IgD-negative memory B cell (primary cell): ENCODE measurements around the gene GCFC2. TPM values are rescaled to one million over a fixed set of nuclear protein-coding genes. Genes with fewer than 3 reads are reported as not detected.
"Not testable (repeated sequence)": the region's sequence is repeated elsewhere in the genome, so short reads cannot be mapped to it uniquely, and the experiment has no call there.

ENCODE experiments used
- H3K27ac Mint-ChIP-seq, 3 donors: one replicate each; pipeline ENCODE4 v1.8.0; 2020 to 2022; ENCODE audit warnings: mild to moderate bottlenecking in 3 of 3, mixed read lengths in 3 of 3, moderate library complexity in 1 of 3
- H3K27me3 Mint-ChIP-seq: one replicate; pipeline ENCODE4 v1.8.0; 2021; ENCODE audit warnings: mixed read lengths
- H3K36me3 Mint-ChIP-seq: one replicate; pipeline ENCODE4 v1.8.0; 2020; ENCODE audit warnings: mild to moderate bottlenecking, mixed read lengths
- H3K4me1 Mint-ChIP-seq, 3 donors: one replicate each; pipeline ENCODE4 v1.8.0; 2020 to 2022; ENCODE audit warnings: mixed read lengths in 3 of 3, mild to moderate bottlenecking in 1 of 3
- H3K4me3 Mint-ChIP-seq, 4 donors: one replicate each; pipeline ENCODE4 v1.8.0; 2020 to 2022; ENCODE audit warnings: mild to moderate bottlenecking in 4 of 4, mixed read lengths in 4 of 4, moderate library complexity in 3 of 4
- H3K9me3 Mint-ChIP-seq, 3 donors: one replicate each; pipeline ENCODE4 v1.8.0; 2020 to 2021; ENCODE audit warnings: mixed read lengths in 3 of 3, mild to moderate bottlenecking in 1 of 3
- polyA plus RNA-seq: library from polyadenylated mRNA; unstranded; fragments of 300-500 nt; fragmentation: Illumina TruSeq; gene quantifications from one replicate; pipeline ENCODE4 v1.2.3, GENCODE V29; 2021

GCFC2 gene
- polyA plus RNA-seq, 1 donor from 2014 or later: 26.9 TPM

DNA sequence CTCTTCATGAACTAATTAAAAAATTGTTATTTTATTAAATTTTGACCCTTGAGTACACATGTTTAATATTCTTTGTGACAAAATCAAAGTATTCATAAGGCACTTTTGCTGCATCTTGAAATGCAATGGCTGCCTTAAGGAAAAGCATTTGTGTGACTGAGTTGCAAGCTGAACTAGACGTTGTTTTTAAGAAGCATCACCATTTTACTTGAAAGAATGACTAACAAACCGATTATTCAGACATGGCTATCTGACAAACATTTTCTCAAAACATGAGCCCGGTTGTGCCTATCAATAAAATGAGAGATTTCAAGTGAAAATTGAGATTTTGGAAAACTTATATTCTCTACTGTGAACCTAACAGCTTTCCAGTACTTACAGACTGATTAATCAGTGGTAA, 2.8 kb downstream of the GCFC2 start:
- Mint-ChIP-seq H3K4me1 (peaks cover 10 to 29% (median 18%) of the 10 kb centered on the region in 3 donors), H3K27me3 (no peaks in the 10 kb centered on the region), H3K4me3 (peak overlapping the region in 2 of 4 donors; percentile 17 to 86), H3K9me3 (no peaks in the 10 kb centered on the region), H3K36me3 (peaks cover 7% of the 10 kb centered on the region), H3K27ac (peak overlapping the region in 1 of 3 donors; percentile 19)

- no peaks in the 10 kb centered on the region for H3K9me3 Mint-ChIP-seq
- peaks cover 11% of the 10 kb centered on the region for H3K36me3 Mint-ChIP-seq
- H3K27ac Mint-ChIP-seq: no peak overlapping the region
- no peaks in the 10 kb centered on the region for H3K27me3 Mint-ChIP-seq
- peaks cover 10 to 24% (median 14%) of the 10 kb centered on the region in 3 donors for H3K4me1 Mint-ChIP-seq
- H3K4me3 Mint-ChIP-seq: no peak overlapping the region
Measured at GRCh38 chr2:75705921-75706320, 4.8 kb downstream of the GCFC2 start.

DNA sequence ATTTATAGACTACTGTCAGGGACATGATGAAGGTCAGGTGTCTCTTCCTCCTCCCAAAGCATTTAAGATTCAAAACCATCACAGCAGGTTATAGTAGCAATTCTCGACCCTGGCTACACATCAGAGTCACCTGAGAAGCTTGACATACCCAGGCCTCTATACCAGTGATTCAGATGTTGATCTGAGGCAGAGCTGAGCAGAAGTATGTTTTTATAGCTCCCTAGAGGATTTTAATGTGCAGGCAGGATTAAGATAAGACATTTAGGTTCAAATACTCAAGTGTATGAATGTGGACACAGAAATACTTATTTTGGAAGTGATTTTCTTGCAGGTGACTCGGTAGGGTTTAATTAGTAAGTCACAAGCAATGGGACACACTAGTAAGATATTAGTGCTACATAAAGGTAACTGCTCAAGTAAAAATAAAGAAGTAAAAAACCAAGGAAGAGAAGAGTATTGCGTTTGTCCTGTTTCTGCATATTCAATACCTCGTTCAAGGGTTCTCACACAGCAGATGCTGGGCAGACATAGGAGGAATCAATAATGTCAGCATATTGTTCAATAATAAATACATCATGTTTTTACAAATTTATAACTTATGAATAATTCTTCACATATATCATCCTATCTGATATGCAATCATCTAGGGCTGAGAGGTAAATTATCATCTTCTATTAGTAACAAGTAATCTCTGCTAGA, 7.0 kb downstream of the GCFC2 start:
- H3K27ac Mint-ChIP-seq: no peak overlapping the region

DNA sequence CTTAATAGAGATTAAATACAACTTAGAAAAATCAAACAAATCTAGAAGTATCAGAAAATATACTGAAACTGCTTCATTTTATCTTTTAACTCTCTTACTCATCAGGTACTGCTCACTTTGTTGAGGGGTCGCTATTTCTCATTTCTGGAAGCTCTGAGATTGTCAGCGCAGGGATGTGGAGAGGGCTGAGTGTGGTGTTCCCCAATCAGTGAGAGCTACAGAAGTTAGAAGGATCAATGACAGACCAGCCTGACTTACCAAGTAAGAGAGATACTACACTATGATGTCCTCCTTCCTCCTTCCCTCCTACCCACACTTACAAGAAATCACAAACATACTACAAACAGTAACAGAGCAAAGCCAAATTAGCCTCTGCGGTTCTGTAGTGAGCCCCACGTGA, 8.1 kb downstream of the GCFC2 start:
- Mint-ChIP-seq H3K27ac (no peak overlapping the region), H3K36me3 (peaks cover 19% of the 10 kb centered on the region), H3K4me3 (no peak overlapping the region), H3K9me3 (peaks cover 0 to 2% (median 0%) of the 10 kb centered on the region in 3 donors), H3K4me1 (peaks cover 0 to 6% (median 3%) of the 10 kb centered on the region in 3 donors), H3K27me3 (no peaks in the 10 kb centered on the region)

More for the DNA sequence above, 7.0 kb downstream of the GCFC2 start:
- no peak overlapping the region for H3K4me3 Mint-ChIP-seq
- H3K9me3 Mint-ChIP-seq: no peaks in the 10 kb centered on the region
- no peaks in the 10 kb centered on the region for H3K27me3 Mint-ChIP-seq
- H3K36me3 Mint-ChIP-seq: peaks cover 15% of the 10 kb centered on the region
- peaks cover 5 to 10% (median 5%) of the 10 kb centered on the region in 3 donors for H3K4me1 Mint-ChIP-seq

DNA sequence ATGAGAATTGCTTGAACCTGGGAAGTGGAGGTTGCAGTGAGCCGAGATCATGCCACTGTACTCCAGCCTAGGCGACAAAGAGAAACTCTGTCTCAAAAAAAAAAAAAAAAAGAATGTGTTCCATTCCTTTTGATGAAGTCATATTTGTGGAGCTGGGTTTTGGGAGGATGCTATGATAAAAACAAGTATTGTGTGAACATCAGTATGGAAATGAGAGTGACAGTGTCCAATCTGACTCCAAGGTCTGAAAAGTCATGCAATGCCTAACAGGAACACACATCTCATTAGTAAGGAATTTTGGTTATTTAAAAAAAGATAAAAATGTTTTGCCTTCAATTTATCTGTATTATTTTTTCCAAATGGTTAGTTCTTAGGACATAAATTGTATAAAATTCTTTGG, 11.8 kb downstream of the GCFC2 start:
- Mint-ChIP-seq H3K9me3 (peaks cover 0 to 6% (median 0%) of the 10 kb centered on the region in 3 donors), H3K36me3 (peaks cover 23% of the 10 kb centered on the region), H3K27me3 (no peaks in the 10 kb centered on the region), H3K4me1 (peaks cover 0 to 2% (median 0%) of the 10 kb centered on the region in 3 donors), H3K27ac (no peak overlapping the region), H3K4me3 (no peak overlapping the region)

DNA sequence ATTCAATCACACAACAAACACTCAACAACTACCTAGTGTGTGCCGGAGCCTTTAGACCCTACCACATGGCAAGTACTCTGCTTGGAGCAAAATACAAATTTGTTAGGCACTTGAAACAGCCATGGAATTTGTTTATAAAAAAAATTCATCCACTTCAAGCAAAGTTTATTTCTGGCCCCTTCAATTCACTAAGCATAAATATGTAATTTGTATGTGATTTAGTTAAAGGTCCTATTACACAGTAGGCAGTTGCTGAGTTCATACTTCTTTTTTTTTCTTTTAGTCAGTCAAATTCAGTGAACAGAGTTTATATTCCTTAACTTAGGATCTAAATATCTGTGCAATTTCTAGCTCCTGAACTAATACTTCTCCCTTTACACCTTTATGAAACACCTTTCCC, 22.5 kb downstream of the GCFC2 start:
- Mint-ChIP-seq H3K9me3 (no peaks in the 10 kb centered on the region), H3K27ac (no peak overlapping the region), H3K4me1 (no peaks in the 10 kb centered on the region), H3K36me3 (peaks cover 18% of the 10 kb centered on the region), H3K4me3 (no peak overlapping the region), H3K27me3 (no peaks in the 10 kb centered on the region)

DNA sequence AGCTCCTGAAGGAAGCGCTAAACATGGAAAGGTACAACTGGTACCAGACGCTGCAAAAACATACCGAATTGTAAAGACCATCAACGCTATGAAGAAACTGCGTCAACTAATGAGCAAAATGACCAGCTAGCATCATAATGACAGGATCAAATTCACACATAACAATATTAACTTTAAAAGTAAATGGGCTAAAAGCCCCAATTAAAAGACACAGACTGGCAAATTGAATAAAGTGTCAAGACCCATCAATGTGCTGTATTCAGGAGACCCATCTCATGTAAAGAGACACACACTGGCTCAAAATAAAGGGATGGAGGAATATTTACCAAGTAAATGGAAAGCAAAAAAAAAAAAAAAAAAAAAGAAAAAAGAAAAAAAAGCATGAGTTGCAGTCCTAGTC, 27.3 kb downstream of the GCFC2 start:
- H3K4me1 Mint-ChIP-seq, H3K27me3 Mint-ChIP-seq, H3K4me3 Mint-ChIP-seq, H3K9me3 Mint-ChIP-seq, H3K27ac Mint-ChIP-seq: not testable (repeated sequence)
- peaks cover 16% of the 10 kb centered on the region for H3K36me3 Mint-ChIP-seq

- Mint-ChIP-seq H3K27ac (no peak overlapping the region), H3K4me3 (no peak overlapping the region), H3K4me1 (peaks cover 5 to 8% (median 8%) of the 10 kb centered on the region in 3 donors), H3K36me3 (peaks cover 11% of the 10 kb centered on the region), H3K9me3 (no peaks in the 10 kb centered on the region), H3K27me3 (no peaks in the 10 kb centered on the region)
Measured at GRCh38 chr2:75680402-75680801, 30.3 kb downstream of the GCFC2 start.

- peak overlapping the region in 1 of 4 donors; percentile 51 for H3K4me3 Mint-ChIP-seq
- peaks cover 5 to 8% (median 8%) of the 10 kb centered on the region in 3 donors for H3K4me1 Mint-ChIP-seq
- peak overlapping the region in 1 of 3 donors; percentile 51 for H3K27ac Mint-ChIP-seq
- H3K9me3 Mint-ChIP-seq: no peaks in the 10 kb centered on the region
- no peaks in the 10 kb centered on the region for H3K27me3 Mint-ChIP-seq
- H3K36me3 Mint-ChIP-seq: peaks cover 8% of the 10 kb centered on the region
Measured at GRCh38 chr2:75679556-75679955, 31.2 kb downstream of the GCFC2 start.

DNA sequence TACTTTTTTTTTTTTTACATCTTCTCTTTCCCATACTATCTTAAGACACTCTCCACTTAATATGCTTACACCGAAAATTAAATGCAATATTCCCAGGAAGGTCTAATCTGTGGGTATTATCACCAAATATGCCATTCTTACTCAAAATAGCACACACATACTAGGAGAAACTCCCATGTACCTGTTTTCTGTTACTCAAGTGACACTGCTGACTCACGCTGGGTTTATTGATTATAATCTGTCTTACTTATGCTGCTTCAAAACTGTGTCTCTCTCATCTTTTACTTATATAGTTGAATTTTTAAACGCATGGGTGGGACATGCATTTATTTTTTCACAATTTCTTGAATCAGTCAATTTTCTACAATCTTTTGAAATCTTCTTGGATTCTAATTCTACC, 34.3 kb downstream of the GCFC2 start:
- H3K27me3 Mint-ChIP-seq: no peaks in the 10 kb centered on the region
- H3K36me3 Mint-ChIP-seq: peaks cover 2% of the 10 kb centered on the region
- no peaks in the 10 kb centered on the region for H3K9me3 Mint-ChIP-seq
- H3K27ac Mint-ChIP-seq: no peak overlapping the region
- no peak overlapping the region for H3K4me3 Mint-ChIP-seq
- H3K4me1 Mint-ChIP-seq: peaks cover 5 to 8% (median 8%) of the 10 kb centered on the region in 3 donors

DNA sequence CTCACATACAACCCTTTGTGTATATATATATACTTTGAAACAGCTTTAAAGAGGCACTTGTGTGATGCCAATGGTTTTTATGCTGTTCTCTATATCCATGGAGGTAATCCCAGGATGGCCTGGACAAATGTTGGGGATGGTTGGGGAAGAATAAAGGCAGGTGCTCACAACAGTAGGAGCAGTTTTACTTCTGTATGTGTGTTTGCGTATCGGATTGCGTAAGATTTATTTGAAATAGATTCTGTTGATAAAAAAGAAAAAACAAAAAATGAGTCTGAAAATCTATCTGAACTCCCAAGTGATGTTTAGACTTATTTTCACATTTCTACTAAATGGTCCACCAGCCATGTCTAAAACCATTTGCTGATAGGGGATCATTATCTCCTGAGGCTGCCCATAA, 34.8 kb downstream of the GCFC2 start:
- Mint-ChIP-seq H3K4me1 (peaks cover 5 to 8% (median 8%) of the 10 kb centered on the region in 3 donors), H3K27ac (no peak overlapping the region), H3K36me3 (peaks cover 7% of the 10 kb centered on the region), H3K4me3 (no peak overlapping the region), H3K9me3 (no peaks in the 10 kb centered on the region), H3K27me3 (no peaks in the 10 kb centered on the region)

DNA sequence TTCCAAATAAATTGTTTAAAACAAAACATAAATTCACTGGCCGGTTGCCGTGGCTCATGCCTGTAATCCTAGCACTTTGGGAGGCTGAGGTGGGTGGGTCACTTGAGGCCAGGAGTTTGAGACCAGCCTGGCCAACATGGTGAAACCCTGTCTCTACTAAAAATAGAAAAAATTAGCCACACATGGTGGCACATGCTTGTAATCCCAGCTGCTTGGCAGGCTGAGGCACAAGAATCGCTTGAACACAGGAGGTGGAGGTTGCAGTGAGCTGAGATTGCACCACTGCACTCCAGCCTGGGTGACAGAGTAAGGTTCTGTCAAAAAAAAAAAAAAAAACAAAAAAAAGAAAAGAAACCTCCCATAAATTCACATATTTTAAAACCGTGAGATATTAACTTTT, 35.3 kb downstream of the GCFC2 start:
- H3K4me3 Mint-ChIP-seq, H3K27me3 Mint-ChIP-seq, H3K4me1 Mint-ChIP-seq, H3K36me3 Mint-ChIP-seq, H3K9me3 Mint-ChIP-seq, H3K27ac Mint-ChIP-seq: not testable (repeated sequence)

DNA sequence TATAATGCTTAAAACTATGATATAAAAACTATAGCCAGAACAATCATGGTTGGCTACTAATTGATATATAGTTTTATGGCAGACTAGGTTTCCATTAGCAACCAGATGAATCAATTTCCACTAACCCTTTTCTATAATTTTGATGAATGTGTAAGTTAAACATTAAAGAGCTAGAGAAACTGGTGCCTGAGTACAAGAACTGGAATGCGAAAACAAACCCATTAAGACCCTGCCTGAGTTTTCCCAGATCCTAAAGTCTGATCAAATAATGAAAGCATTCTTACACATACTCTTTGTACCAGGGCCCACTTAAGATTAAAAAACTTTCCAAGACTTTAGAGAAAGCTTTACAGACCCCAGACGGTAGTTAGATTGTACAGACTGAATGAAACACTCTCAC, 42.8 kb downstream of the GCFC2 start:
- no peaks in the 10 kb centered on the region for H3K27me3 Mint-ChIP-seq
- H3K27ac Mint-ChIP-seq: no peak overlapping the region
- no peak overlapping the region for H3K4me3 Mint-ChIP-seq
- H3K36me3 Mint-ChIP-seq: peaks cover 12% of the 10 kb centered on the region
- H3K4me1 Mint-ChIP-seq: no peaks in the 10 kb centered on the region
- H3K9me3 Mint-ChIP-seq: no peaks in the 10 kb centered on the region

DNA sequence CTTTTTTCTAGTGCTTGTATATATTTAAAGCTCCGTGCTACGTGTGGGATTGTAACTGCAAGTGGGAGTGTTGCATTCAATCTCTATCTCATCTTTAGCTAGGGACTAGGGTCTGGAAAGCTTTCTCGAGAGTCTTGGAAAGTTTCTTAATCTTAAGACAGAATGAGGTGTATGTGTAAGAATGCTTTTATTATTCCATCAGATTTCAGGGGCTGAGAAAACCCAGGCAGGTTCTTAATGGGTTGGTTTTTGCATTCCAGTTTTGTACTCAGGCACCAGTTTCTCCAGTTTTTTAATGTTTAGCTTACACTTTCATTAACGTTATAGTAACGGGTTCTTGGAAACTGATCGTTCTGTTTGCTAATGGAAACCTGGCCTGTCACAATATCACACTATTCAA, 43.8 kb downstream of the GCFC2 start:
- Mint-ChIP-seq H3K36me3 (peaks cover 10% of the 10 kb centered on the region), H3K27ac (no peak overlapping the region), H3K4me3 (no peak overlapping the region), H3K9me3 (no peaks in the 10 kb centered on the region), H3K4me1 (no peaks in the 10 kb centered on the region), H3K27me3 (no peaks in the 10 kb centered on the region)

DNA sequence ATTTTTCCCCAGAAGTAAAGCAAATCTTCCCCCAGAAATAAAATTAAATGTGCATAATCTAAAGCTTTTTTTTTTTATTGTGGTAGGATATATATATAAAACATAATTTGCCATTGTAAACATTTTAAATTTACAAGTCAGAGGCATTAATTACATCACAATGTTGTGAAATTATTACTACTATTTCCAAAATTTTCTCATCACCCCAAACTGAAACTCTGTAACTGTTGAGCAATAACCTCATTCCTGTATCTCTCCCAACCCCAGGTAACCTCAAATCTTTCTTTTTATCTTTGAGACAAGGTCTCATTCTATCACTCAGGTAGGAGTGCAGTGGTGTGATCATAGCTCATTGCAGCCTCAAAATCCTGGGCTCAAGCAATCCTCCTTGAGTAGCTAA, 52.9 kb downstream of the GCFC2 start:
- Mint-ChIP-seq H3K27ac (no peak overlapping the region), H3K27me3 (no peaks in the 10 kb centered on the region), H3K36me3 (peaks cover 38% of the 10 kb centered on the region), H3K9me3 (peaks cover 6 to 16% (median 11%) of the 10 kb centered on the region in 3 donors), H3K4me1 (peaks cover 0 to 9% (median 8%) of the 10 kb centered on the region in 3 donors), H3K4me3 (no peak overlapping the region)

GRCh38 chr2:75656563-75656962, 54.2 kb downstream of the GCFC2 start:
- H3K36me3 Mint-ChIP-seq: peaks cover 37% of the 10 kb centered on the region
- H3K27ac Mint-ChIP-seq: no peak overlapping the region
- no peak overlapping the region for H3K4me3 Mint-ChIP-seq
- peaks cover 6 to 16% (median 11%) of the 10 kb centered on the region in 3 donors for H3K9me3 Mint-ChIP-seq
- peaks cover 0 to 9% (median 8%) of the 10 kb centered on the region in 3 donors for H3K4me1 Mint-ChIP-seq
- no peaks in the 10 kb centered on the region for H3K27me3 Mint-ChIP-seq
